ENCODE measurements around the gene PLXNA4.

GRCh38 chr7:132511921-132512320, 64.3 kb downstream of the PLXNA4 start:
- TF ChIP-seq CTCF (IDR thresholded peaks at IDR 0.05; ENCODE audit: insufficient read depth, low read length) (no peak), POLR2AphosphoS5 (IDR thresholded peaks at IDR 0.05; ENCODE audit: low read depth) (no peak), GABPA (IDR thresholded peaks at IDR 0.05; ENCODE audit: low read depth) (no peak), SPI1 (IDR thresholded peaks at IDR 0.05; ENCODE audit: borderline replicate concordance, low read depth) (no peak)
- TF ChIP-seq, protein P1, sequence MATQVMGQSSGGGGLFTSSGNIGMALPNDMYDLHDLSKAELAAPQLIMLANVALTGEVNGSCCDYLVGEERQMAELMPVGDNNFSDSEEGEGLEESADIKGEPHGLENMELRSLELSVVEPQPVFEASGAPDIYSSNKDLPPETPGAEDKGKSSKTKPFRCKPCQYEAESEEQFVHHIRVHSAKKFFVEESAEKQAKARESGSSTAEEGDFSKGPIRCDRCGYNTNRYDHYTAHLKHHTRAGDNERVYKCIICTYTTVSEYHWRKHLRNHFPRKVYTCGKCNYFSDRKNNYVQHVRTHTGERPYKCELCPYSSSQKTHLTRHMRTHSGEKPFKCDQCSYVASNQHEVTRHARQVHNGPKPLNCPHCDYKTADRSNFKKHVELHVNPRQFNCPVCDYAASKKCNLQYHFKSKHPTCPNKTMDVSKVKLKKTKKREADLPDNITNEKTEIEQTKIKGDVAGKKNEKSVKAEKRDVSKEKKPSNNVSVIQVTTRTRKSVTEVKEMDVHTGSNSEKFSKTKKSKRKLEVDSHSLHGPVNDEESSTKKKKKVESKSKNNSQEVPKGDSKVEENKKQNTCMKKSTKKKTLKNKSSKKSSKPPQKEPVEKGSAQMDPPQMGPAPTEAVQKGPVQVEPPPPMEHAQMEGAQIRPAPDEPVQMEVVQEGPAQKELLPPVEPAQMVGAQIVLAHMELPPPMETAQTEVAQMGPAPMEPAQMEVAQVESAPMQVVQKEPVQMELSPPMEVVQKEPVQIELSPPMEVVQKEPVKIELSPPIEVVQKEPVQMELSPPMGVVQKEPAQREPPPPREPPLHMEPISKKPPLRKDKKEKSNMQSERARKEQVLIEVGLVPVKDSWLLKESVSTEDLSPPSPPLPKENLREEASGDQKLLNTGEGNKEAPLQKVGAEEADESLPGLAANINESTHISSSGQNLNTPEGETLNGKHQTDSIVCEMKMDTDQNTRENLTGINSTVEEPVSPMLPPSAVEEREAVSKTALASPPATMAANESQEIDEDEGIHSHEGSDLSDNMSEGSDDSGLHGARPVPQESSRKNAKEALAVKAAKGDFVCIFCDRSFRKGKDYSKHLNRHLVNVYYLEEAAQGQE (IDR thresholded peaks at IDR 0.05; ENCODE audit: insufficient replicate concordance, low read depth) = no peak
